Stimulated activated CD8-positive, alpha-beta memory T cell treated with anti-CD3 and anti-CD28 coated beads, Interleukin-7, amount 100 ng/mL, for 1 hour (primary cell): ENCODE measurements around the gene TRIM69.
"Not testable (repeated sequence)": the region's sequence is repeated elsewhere in the genome, so short reads cannot be mapped to it uniquely, and the experiment has no call there.

Experiments
- DNase-seq, 2 donors: peaks; one replicate each; pipeline ENCODE4 v3.0.0-alpha.2; 2020; ENCODE audit warnings: low read depth in 2 of 2

Gene TRIM69

GRCh38 chr15:44716983-44717602 lies 19.2 kb upstream of the TRIM69 start:
- DNase-seq = no peak

DNA sequence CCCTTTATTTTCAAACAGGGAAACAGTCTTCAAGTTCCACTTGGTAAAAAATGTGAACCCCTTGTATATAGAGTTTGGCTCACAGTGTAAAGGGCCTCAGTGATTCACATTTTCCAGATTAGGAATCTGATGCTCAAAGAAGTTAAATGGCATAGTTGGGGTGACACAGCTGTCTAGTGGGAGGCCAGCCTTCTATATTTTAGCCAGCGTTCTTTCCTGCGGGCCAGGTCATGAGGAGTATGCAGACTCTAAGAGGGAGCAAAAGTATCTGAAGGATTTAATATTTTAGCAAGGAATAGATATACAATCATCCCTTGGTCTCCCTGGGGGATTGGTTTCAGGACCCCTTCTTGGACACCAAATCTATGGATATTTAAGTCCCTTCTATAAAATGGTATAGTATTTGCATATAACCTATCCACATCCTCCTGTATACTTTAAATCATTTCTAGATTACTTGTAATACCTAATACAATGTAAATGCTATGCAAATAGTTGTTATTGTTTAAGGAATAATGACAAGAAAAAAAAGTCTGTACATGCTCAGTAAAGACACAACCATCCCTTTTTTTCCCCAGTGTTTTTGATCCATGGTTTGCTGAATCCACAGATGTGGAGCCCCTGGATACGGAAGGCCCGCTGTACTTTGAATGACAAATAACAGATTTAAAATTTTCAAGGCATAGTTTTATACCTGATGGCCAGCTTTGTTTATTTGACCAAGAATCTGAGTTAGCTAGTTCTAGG lies 18.0 kb upstream of the TRIM69 start:
- no peak for DNase-seq

GRCh38 chr15:44718927-44719292 lies 17.4 kb upstream of the TRIM69 start:
- no peak for DNase-seq

DNA sequence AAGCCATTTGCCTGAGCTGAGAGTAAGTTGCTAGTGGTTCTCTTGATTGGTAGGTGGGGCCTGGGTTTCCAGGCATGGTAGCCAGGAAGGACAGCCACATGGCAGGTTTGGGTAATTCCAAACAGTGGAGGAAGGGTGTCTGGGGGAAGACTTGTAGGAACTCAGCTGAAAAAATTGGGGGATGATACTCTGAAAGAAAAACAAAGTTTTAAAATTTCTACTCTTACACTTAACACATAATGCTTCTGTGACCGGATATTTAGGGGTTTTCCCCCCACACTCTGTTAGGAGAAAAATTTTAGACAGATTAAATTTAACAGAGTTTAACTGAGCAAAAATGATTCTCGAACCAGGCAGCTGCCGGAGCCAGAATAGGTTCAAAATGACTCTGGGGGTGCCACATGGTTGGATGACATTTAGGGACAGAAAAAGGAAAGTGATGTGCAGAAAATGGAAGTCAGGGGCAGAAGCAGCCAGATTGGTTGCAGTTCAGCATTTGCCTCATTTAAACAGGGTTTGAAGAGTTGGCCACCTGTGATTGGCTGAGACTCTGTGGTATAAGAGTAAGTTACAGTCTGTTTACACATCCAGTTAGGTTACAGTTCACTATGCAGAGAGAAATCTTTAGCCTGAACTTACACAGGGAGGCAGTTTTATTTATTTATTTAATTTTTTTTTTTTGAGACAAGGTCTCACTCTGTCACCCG lies 16.9 kb upstream of the TRIM69 start:
- no peak for DNase-seq

DNA sequence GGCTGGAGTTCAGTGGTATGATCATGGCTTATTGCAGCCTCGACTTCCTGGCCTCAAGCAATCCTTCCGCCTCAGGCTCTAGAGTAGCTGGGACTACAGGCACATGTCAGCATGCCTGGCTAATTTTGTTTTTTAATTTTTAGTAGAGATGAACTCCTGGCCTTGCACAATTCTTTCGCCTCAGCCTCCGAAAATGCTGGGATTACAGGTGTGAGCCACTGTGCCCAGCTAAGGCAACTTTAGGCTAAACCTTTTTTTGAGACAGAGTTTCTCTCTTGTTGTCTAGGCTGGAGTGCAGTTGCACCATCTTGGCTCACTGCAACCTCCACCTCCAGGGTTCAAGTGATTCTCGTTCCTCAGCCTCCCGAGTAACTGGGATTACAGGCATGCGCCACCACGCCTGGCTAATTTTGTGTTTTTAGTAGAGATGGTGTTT lies 16.3 kb upstream of the TRIM69 start:
- not testable (repeated sequence) for DNase-seq

GRCh38 chr15:44720460-44721176 lies 15.7 kb upstream of the TRIM69 start:
- no peak for DNase-seq

GRCh38 chr15:44722011-44722410 lies 14.3 kb upstream of the TRIM69 start:
- no peak for DNase-seq

GRCh38 chr15:44726136-44726535 lies 10.2 kb upstream of the TRIM69 start:
- DNase-seq = no peak

GRCh38 chr15:44726568-44727484 lies 9.5 kb upstream of the TRIM69 start:
- DNase-seq = peak; percentile 48 to 51

DNA sequence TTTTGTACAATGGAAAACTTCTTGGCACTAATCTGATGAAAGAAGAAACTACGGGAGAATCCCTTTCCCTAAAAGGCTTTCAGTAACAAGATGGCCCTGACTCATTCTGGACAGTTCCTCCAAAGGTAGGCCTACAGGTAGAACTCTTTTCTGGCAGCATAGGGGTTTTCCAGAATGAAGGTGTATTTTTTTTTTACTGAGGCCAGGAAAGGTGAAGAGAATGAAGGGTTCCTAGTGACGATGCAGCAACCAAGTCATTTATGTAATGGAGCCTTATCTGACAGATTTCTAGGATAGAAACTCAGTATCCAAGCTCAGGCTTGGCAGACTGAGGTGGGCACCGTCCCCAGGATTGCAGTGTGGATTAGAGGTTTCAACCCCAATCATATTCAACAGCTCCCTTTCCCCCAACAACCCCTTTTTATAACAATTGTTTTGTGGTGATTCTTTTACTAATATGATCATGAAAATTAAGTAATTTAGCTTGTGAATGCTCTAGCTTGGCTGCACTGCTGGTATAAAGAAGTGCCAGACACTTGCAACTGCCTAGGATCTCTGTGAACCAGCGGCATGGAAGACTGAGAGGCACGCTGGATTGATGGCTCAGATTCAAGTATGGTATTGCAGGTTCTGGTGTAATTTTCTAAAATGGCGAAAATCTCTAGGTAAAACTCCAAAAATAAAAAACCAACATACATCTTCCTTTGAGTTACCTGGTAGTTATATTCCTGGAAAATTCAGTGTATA lies 8.7 kb upstream of the TRIM69 start:
- no peak for DNase-seq

- DNase-seq = not testable (repeated sequence)
Measured at GRCh38 chr15:44728232-44728575, 8.1 kb upstream of the TRIM69 start.

DNA sequence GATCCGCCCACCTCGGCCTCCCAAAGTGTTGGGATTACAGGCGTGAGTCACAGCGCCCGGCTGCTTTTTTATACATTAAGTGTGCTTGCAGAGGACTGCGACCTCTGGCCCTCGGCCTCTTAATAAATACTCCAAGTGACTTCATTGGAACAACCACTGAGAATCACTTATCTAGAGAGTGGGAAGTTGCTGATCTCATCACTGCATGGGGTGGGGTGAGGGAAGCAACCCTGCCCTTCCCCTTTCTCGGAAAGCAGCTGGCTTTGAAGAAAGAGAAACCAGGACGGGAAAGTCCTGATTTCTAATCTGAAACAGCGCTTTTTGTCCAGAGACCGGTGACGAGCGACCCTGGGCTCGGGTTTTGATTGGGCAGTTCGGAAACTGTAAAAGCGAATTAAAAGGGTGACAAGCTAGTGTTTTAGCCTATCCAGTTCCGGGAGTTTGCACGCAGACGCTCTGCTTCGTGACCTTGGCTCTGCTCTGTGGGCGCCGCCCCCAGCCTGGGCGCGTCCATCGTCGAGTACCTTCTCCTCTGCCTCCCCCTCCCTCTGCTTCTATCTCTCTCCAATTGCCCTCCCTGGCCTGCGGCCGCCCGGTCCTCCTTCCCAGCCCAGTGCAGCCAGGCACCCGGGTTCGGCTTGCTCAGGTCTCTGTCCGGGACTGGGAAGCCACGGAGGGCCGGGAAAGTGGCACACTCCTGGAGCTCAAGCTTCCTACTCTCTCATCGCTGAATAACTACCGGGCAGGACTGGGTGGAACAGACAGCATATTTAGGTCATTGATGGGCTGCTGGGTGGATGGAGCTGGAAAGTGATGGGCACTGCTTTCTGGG lies 7.5 kb upstream of the TRIM69 start:
- DNase-seq = peak; percentile 89 to 91

DNA sequence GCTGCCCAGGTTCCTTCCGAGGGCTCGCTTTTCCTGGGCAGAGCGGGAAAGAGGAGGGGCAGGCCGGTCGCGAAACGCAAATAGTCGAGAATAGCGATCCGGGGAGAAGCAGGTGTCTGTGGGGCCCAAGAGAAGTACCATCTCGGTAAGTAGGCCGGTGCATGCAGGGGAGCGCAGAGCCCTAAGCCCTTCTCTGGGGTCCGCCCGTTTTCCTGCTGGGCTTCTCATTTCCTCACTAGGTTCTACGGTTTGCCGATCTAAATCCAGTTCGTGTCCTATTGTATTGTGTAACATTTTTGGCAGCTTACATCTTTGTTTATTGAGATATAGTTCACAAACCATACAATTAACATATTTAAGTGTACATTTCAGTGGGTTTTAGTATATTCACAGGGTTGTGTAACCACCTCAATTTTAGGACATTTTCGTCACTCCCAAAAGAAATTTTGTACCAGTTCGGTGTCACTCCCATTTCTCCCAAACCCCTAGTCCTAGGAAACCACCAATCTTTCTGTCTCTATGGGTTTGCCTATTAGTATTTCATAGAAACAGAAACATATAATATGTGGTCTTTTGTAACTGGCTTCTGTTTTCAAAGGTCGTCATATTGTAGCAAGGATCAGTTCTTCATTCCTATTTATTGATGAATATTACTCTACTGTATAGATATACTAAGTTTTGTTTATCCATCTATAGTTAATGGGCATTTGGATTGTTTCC lies 6.8 kb upstream of the TRIM69 start:
- no peak for DNase-seq

- no peak for DNase-seq
Measured at GRCh38 chr15:44734839-44735481, 1.4 kb upstream of the TRIM69 start.

GRCh38 chr15:44735482-44736180 lies 697 bp upstream of the TRIM69 start:
- DNase-seq = no peak

DNA sequence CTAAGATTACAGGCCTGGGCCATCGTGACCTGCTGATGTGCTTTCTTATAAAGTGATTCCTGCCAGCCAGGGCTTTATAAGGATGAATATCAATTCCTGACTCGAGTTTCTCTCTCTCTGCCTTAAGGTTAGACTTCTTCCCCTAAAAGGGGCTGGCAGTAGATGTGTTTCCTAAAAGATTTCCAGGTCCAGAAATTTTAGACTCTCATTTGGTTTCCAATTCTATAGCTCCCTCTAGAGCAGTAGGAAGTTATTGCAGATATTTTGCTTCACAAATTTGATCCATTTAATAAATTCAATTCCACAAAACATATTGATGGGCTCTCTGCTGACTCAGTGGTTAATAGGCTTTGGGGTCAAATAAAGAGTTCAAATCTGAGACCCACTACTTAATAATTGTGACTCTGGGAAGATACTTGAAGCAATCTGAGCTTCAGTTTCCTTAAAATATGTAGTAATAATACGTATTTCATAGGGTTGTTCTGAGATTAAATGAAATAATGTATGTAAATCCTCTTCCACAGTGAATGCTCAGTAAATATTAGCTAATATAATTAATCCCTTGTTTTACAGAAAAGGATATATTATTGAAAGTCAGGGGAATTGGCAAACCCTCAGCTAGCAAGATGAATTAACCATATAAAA lies 2.1 kb downstream of the TRIM69 start:
- DNase-seq = no peak

DNA sequence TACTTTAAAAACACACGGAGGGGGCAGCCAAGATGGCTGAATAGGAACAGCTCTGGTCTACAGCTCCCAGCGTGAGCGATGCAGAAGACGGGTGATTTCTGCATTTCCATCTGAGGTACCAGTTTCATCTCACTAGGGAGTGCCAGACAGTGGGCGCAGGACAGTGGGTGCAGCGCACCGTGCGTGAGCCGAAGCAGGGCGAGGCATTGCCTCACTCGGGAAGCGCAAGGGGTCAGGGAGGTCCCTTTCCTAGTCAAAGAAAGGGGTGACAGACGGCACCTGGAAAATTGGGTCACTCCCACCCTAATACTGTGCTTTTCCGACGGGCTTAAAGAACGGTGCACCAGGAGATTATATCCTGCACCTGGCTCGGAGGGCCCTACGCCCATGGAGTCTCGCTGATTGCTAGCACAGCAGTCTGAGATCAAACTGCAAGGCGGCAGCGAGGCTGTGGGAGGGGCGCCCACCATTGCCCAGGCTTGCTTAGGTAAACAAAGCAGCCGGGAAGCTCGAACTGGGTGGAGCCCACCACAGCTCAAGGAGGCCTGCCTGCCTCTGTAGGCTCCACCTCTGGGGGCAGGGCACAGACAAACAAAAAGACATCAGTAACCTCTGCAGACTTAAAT lies 3.0 kb downstream of the TRIM69 start:
- not testable (repeated sequence) for DNase-seq
